Keratinocyte (primary cell): ENCODE results near the gene CEP120. TPM values are rescaled to one million over a fixed set of nuclear protein-coding genes. Genes with fewer than 3 reads are reported as not detected.

Experiments used
- DNase-seq: peaks from one replicate; pipeline ENCODE4 v3.0.0-alpha.2; 2011; ENCODE audit warnings: low read depth, missing footprints, low spot score
- FAIRE-seq: peaks from 2 replicates; lab custom pipeline; 2011; peaks lifted over from hg19 to GRCh38; lab: Jason Lieb, UNC
- H2AFZ ChIP-seq: 2 replicates; pipeline ENCODE4 v1.6.0; 2012; ENCODE audit warnings: low read length, control low read depth, inconsistent platforms; ENCODE audit not compliant: control insufficient read depth
- H3K27ac ChIP-seq: 2 replicates; pipeline ENCODE4 v1.5.1; 2011; ENCODE audit warnings: low read length; ENCODE audit not compliant: control insufficient read depth, insufficient read depth
- H3K27me3 ChIP-seq: 3 replicates; pipeline ENCODE4 v1.6.0; 2011; ENCODE audit warnings: low read length; ENCODE audit not compliant: control insufficient read depth, insufficient read depth; ENCODE audit errors: extremely low read depth
- H3K36me3 ChIP-seq, 2 experiments: 2 replicates in 1 of 2; 3 replicates in 1 of 2; pipeline ENCODE4 v1.5.1; 2011; ENCODE audit warnings: low read length in 2 of 2, mild to moderate bottlenecking in 1 of 2; ENCODE audit not compliant: control insufficient read depth in 2 of 2, insufficient read depth in 2 of 2; ENCODE audit errors: extremely low read depth in 1 of 2
- H3K4me1 ChIP-seq: 3 replicates; pipeline ENCODE4 v1.5.1; 2011; ENCODE audit warnings: low read length; ENCODE audit not compliant: control insufficient read depth, insufficient read depth; ENCODE audit errors: extremely low read depth
- H3K4me2 ChIP-seq: 3 replicates; pipeline ENCODE4 v1.6.0; 2011; ENCODE audit warnings: low read depth, low read length; ENCODE audit not compliant: control insufficient read depth, insufficient read depth; ENCODE audit errors: extremely low read depth
- H3K4me3 ChIP-seq, 3 experiments: fragments of 200-600 bp in 1 of 3; sonication (generic) in 1 of 3; 2 replicates in 2 of 3; 3 replicates in 1 of 3; pipeline ENCODE4 v1.5.1; 2011 to 2016; ENCODE audit warnings: low read length in 3 of 3, mild to moderate bottlenecking in 3 of 3, control low read depth in 2 of 3, inconsistent platforms in 1 of 3, low read depth in 1 of 3, mixed read lengths in 1 of 3, mixed run types in 1 of 3, moderate library complexity in 1 of 3; ENCODE audit not compliant: control insufficient read depth in 2 of 3, insufficient read depth in 2 of 3; ENCODE audit errors: extremely low read depth in 1 of 3
- H3K79me2 ChIP-seq: 2 replicates; pipeline ENCODE4 v1.6.0; 2012; ENCODE audit warnings: low read length; ENCODE audit not compliant: control insufficient read depth, insufficient read depth
- H3K9ac ChIP-seq: 3 replicates; pipeline ENCODE4 v1.6.0; 2011; ENCODE audit warnings: low read length; ENCODE audit not compliant: control insufficient read depth, insufficient read depth; ENCODE audit errors: extremely low read depth
- H3K9me1 ChIP-seq: 3 replicates; pipeline ENCODE4 v1.6.0; 2011; ENCODE audit warnings: low read length; ENCODE audit not compliant: control insufficient read depth, insufficient read depth; ENCODE audit errors: extremely low read depth
- H3K9me3 ChIP-seq: 2 replicates; pipeline ENCODE4 v1.5.1; 2012; ENCODE audit warnings: low read depth, low read length; ENCODE audit not compliant: control insufficient read depth
- H4K20me1 ChIP-seq: 3 replicates; pipeline ENCODE4 v1.6.0; 2011; ENCODE audit warnings: low read length; ENCODE audit not compliant: control insufficient read depth, insufficient read depth; ENCODE audit errors: extremely low read depth
- CTCF ChIP-seq, 3 experiments: IDR thresholded peaks in 1 of 3; conservative IDR thresholded peaks in 1 of 3; optimal IDR thresholded peaks in 1 of 3; 2 replicates in 2 of 3; 3 replicates in 1 of 3; pipeline versions ENCODE3 to v1.5.1; 2011; ENCODE audit warnings: low read length in 3 of 3, mild to moderate bottlenecking in 3 of 3, moderate library complexity in 2 of 3, control low read depth in 1 of 3, inconsistent platforms in 1 of 3; ENCODE audit not compliant: insufficient read depth in 2 of 3; ENCODE audit errors: extremely low read depth in 1 of 3
- EZH2 ChIP-seq: IDR thresholded peaks from one replicate; pipeline ENCODE4 v1.6.1; 2012; ENCODE audit warnings: inconsistent platforms, mild to moderate bottlenecking, low read length, moderate library complexity
- dilution Hi-C: fragments of 300-500 bp; cut with MboI; formaldehyde crosslinking; loops from one replicate; pipeline ENCODE4 v1.7.0; 2020; ENCODE audit warnings: low sequenced_read_pairs; ENCODE audit not compliant: extremely low pct_ligation_motif_present
- polyA plus RNA-seq, 5 experiments: library from polyadenylated mRNA; depleted of rRNA in 3 of 5; stranded (reverse) in 3 of 5; stranded (forward) in 1 of 5; unstranded in 1 of 5; fragments of >200 nt; gene quantifications; 1 replicate in 1 of 5; 2 replicates in 3 of 5; 3 replicates in 1 of 5; pipeline versions ENCODE4 v1.2.1 to v1.2.3, GENCODE V29; 2011 to 2012; ENCODE audit warnings: missing spikeins in 2 of 5, low read depth in 1 of 5, low replicate concordance in 1 of 5

The CEP120 gene
- polyA plus RNA-seq, 1 donor (not counting 4 experiments of a cell fraction or from before 2014, with no cell fraction given), result 11.7 TPM

- no peak for FAIRE-seq
- TF ChIP-seq CTCF (optimal IDR thresholded peaks at IDR 0.05 in 1 of 3, IDR thresholded peaks at IDR 0.05 in 1 of 3, conservative IDR thresholded peaks at IDR 0.05 in 1 of 3; ENCODE audit: extremely low read depth in 1 of 3, insufficient read depth in 2 of 3, low read length in 3 of 3), result no peak
- TF ChIP-seq EZH2, result no peak
- Histone ChIP-seq H3K27ac (no peak overlapping the region), H3K27me3 (no peaks in the 10 kb centered on the region), H2AFZ (no peak overlapping the region), H3K36me3 (no peaks in the 10 kb centered on the region), H3K79me2 (no peaks in the 10 kb centered on the region), H3K9me3 (no peaks in the 10 kb centered on the region), H3K4me2 (no peak overlapping the region), H3K9ac (no peak overlapping the region), H3K4me3 (no peak overlapping the region), H3K9me1 (no peaks in the 10 kb centered on the region), H4K20me1 (no peaks in the 10 kb centered on the region), H3K4me1 (no peaks in the 10 kb centered on the region)
- no peak for DNase-seq
- dilution Hi-C loops, result no loop called here
These were observed 63.0 kb downstream of the CEP120 start for GRCh38 chr5:123360201-123360571.

GRCh38 chr5:123359454-123360200 lies 63.6 kb downstream of the CEP120 start:
- DNase-seq (no peak), FAIRE-seq (no peak)
- Histone ChIP-seq H3K9ac (no peak overlapping the region), H3K79me2 (no peaks in the 10 kb centered on the region), H3K4me3 (no peak overlapping the region), H3K36me3 (no peaks in the 10 kb centered on the region), H3K9me1 (no peaks in the 10 kb centered on the region), H4K20me1 (no peaks in the 10 kb centered on the region), H2AFZ (no peak overlapping the region), H3K4me2 (no peak overlapping the region), H3K27me3 (no peaks in the 10 kb centered on the region), H3K9me3 (no peaks in the 10 kb centered on the region), H3K27ac (no peak overlapping the region), H3K4me1 (no peaks in the 10 kb centered on the region)
- dilution Hi-C loops, result no loop called here
- no peak for TF ChIP-seq CTCF (optimal IDR thresholded peaks at IDR 0.05 in 1 of 3, IDR thresholded peaks at IDR 0.05 in 1 of 3, conservative IDR thresholded peaks at IDR 0.05 in 1 of 3; ENCODE audit: extremely low read depth in 1 of 3, insufficient read depth in 2 of 3, low read length in 3 of 3)
- no peak for TF ChIP-seq EZH2
